GM12878 (cell line): ENCODE measurements around the gene ASMTL. TPM values are rescaled to one million over a fixed set of nuclear protein-coding genes. Genes with fewer than 3 reads are reported as not detected.

Experiments
- ATAC-seq: fragments of 200-7000 bp; cut with Tn5 transposase; 3 replicates; pipeline ENCODE4 v1.9.1; 2020; ENCODE audit warnings: mild to moderate bottlenecking, moderate library complexity
- BruUV-seq: library from RNA; stranded (reverse); fragments of 400-500 nt; replicated peaks from 2 replicates; lab custom pipeline; 2021; lab: Mats Ljungman, UMichigan
- CTCF ChIA-PET: fragments of 300-600 bp; sonication (Branson Sonifier 250); formaldehyde crosslinking; extraction: SDS; loops from one replicate; lab custom pipeline; 2021; ENCODE audit warnings: inconsistent platforms; lab: Yijun Ruan, JAX
- POLR2A ChIA-PET: fragments of 350-600 bp; formaldehyde crosslinking; extraction: SDS; loops from one replicate; lab custom pipeline; 2021; ENCODE audit warnings: inconsistent platforms; lab: Charles Lee
- RAD21 ChIA-PET: fragments of 300-600 bp; sonication (Branson Sonifier 250); formaldehyde crosslinking; loops from one replicate; lab custom pipeline; 2023; ENCODE audit warnings: antibody characterized with exemption; ENCODE audit not compliant: unreplicated experiment; lab: Charles Lee
- SMC1A ChIA-PET: fragments of 300-600 bp; sonication (Branson Sonifier 250); formaldehyde crosslinking; loops from one replicate; lab custom pipeline; 2023; ENCODE audit not compliant: unreplicated experiment, uncharacterized antibody; lab: Charles Lee
- DNase-seq: peaks from one replicate; pipeline ENCODE4 v3.0.0-alpha.2; 2011; ENCODE audit warnings: low read depth, low spot score
- FAIRE-seq: peaks from 3 replicates; lab custom pipeline; 2011; peaks lifted over from hg19 to GRCh38; lab: Jason Lieb, UNC
- H2AFZ ChIP-seq: 2 replicates; pipeline ENCODE4 v1.6.0; 2011; ENCODE audit warnings: low read depth, low read length, control low read depth; ENCODE audit not compliant: control insufficient read depth
- H3K27ac ChIP-seq: 2 replicates; pipeline ENCODE4 v1.5.1; 2011; ENCODE audit warnings: control low read depth; ENCODE audit not compliant: control insufficient read depth, insufficient read depth
- H3K27me3 ChIP-seq, 2 experiments: replicated peaks in 1 of 2; 2 replicates each; pipeline versions ENCODE4 v1.6.0 to v1.6.1; 2011; ENCODE audit warnings: low read length in 1 of 2; ENCODE audit not compliant: control insufficient read depth in 2 of 2, insufficient read depth in 2 of 2
- H3K36me3 ChIP-seq, 2 experiments: 2 replicates each; pipeline ENCODE4 v1.5.1; 2011; ENCODE audit warnings: low read length in 1 of 2; ENCODE audit not compliant: control insufficient read depth in 2 of 2, insufficient read depth in 2 of 2
- H3K4me1 ChIP-seq: 2 replicates; pipeline ENCODE4 v1.6.1; 2011; ENCODE audit warnings: mild to moderate bottlenecking, low read length, moderate library complexity, mixed read lengths; ENCODE audit not compliant: control insufficient read depth, insufficient read depth
- H3K4me2 ChIP-seq: 2 replicates; pipeline ENCODE4 v1.6.0; 2011; ENCODE audit warnings: control low read depth; ENCODE audit not compliant: control insufficient read depth, insufficient read depth
- H3K4me3 ChIP-seq: fragments of 200-600 bp; sonication (generic); 2 replicates; pipeline ENCODE4 v1.5.1; 2016
- H3K79me2 ChIP-seq: 2 replicates; pipeline ENCODE4 v1.6.0; 2011; ENCODE audit warnings: low read length; ENCODE audit not compliant: control insufficient read depth, insufficient read depth
- H3K9ac ChIP-seq: 2 replicates; pipeline ENCODE4 v1.8.0; 2011; ENCODE audit warnings: low read length, control low read depth, mixed read lengths; ENCODE audit not compliant: control insufficient read depth, insufficient read depth
- H3K9me3 ChIP-seq: replicated peaks from 3 replicates; pipeline ENCODE4 v1.5.1; 2011; ENCODE audit warnings: mild to moderate bottlenecking, low read length; ENCODE audit not compliant: control insufficient read depth, insufficient read depth
- H4K20me1 ChIP-seq: 2 replicates; pipeline ENCODE4 v1.6.0; 2011; ENCODE audit not compliant: control insufficient read depth, insufficient read depth
- FOXM1 ChIP-seq: IDR thresholded peaks from 2 replicates; pipeline ENCODE4 v1.6.1; 2012; ENCODE audit warnings: low read depth, mild to moderate bottlenecking, inconsistent platforms, low read length, moderate library complexity
- RFX5 ChIP-seq: IDR thresholded peaks from 2 replicates; pipeline ENCODE4 v1.6.1; 2011; ENCODE audit warnings: low read depth, low read length, improper control_type of control experiment
- SMARCA5 ChIP-seq: fragments of 450-650 bp; IDR thresholded peaks from 2 replicates; pipeline ENCODE4 v1.6.1; 2017; ENCODE audit warnings: mild to moderate bottlenecking
- STAT1 ChIP-seq: fragments of 450-650 bp; conservative IDR thresholded peaks from 2 replicates; pipeline ENCODE4 v1.6.1; 2014; ENCODE audit warnings: antibody characterized with exemption, mild to moderate bottlenecking
- ZNF217 ChIP-seq: fragments of 450-650 bp; IDR thresholded peaks from 2 replicates; pipeline ENCODE4 v1.6.1; 2017; ENCODE audit warnings: antibody characterized with exemption, mild to moderate bottlenecking
- ZNF24 ChIP-seq: fragments of 450-650 bp; IDR thresholded peaks from 2 replicates; pipeline ENCODE4 v1.6.1; 2017; ENCODE audit warnings: antibody characterized with exemption, mild to moderate bottlenecking
- ZNF274 ChIP-seq: IDR thresholded peaks from one replicate; pipeline ENCODE4 v1.8.0; 2011; ENCODE audit not compliant: insufficient read length, insufficient read depth
- WGBS: methylation state at CpG from one replicate; pipeline ENCODE4 v1.1.6; 2016; ENCODE audit warnings: low lambda C conversion rate; ENCODE audit not compliant: insufficient replicate concordance, insufficient coverage; ENCODE audit errors: missing lambda C conversion rate; 5-methylcytosine and 5-hydroxymethylcytosine counted together
- in situ Hi-C: fragments of 300-500 bp; cut with MboI; formaldehyde crosslinking; loops from 9 replicates; pipeline ENCODE4 v1.14.3; 2018; ENCODE audit warnings: mixed read lengths
- intact Hi-C: fragments of 100-400 bp; cut with micrococcal nuclease; formaldehyde crosslinking; loops from one replicate; pipeline ENCODE4 v1.14.2; 2022; ENCODE audit not compliant: unreplicated experiment
- polyA plus RNA-seq, 11 experiments: library from polyadenylated mRNA; depleted of rRNA in 4 of 11; unstranded in 6 of 11; stranded (reverse) in 5 of 11; fragments of >200 nt; fragmentation: Nextera tagmentation in 4 of 11; fragmentation: Illumina TruSeq in 1 of 11; extraction: Ambion mirVana in 4 of 11; extraction: Trizol in 1 of 11; gene quantifications; 1 replicate in 1 of 11; 2 replicates in 10 of 11; pipeline versions ENCODE4 v1.2.1 to v1.2.3, GENCODE V29; 2011 to 2016; ENCODE audit warnings: inconsistent platforms in 2 of 11, missing spikeins in 2 of 11, low read depth in 1 of 11
- total RNA-seq, 4 experiments: library from RNA; depleted of rRNA in 3 of 4; stranded (reverse); fragments of >200 nt in 3 of 4; fragmentation: Illumina TruSeq in 1 of 4; extraction: Trizol in 1 of 4; gene quantifications; 2 replicates each; pipeline versions ENCODE4 v1.2.1 to v1.2.3, GENCODE V29; 2013 to 2021
- TF ChIP-seq, protein P1 (sequence below): fragments of 450-650 bp; IDR thresholded peaks from 2 replicates; pipeline ENCODE4 v1.6.1; 2017; ENCODE audit warnings: mild to moderate bottlenecking

ASMTL gene
- total and polyA plus RNA-seq, 10 of the 15 experiments (the other 5 are each of a cell fraction or from before 2014, with no cell fraction given), result 1.6 to 51.9 (median 32.1) TPM

DNA sequence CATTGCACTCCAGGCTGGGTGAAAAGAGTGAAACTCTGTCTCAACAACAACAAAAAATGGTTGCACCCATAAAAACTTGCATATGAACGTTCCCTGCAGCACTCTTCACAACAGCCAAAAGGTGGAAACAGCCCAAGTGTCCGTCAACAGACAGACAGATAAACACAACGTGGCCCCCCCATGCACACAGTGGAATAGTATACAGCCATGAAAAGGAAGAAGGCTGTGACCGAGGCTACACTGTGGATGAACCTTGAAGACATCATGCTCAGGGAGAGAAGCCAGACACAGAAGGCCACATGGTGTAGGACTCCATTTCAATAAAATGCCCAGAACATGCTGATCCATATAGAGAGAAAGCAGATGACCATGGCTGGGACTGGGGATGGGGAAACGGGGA, 33.5 kb upstream of the ASMTL start:
- TF ChIP-seq ZNF24 (peak; percentile 81), ZNF217 (peak; percentile 78; the same call in 1 of the 2 replicates), FOXM1 (no peak), STAT1 (no peak), SMARCA5 (peak; percentile 72; the same call in 1 of the 2 replicates)
- H3K9ac ChIP-seq, result no peak overlapping the region
- DNase-seq, result no peak
- in situ Hi-C loops, result no loop called here
- no peak overlapping the region for H3K27ac ChIP-seq
- RAD21 ChIA-PET, result no interaction called here
- H3K79me2 ChIP-seq, result peaks cover 31% of the 10 kb centered on the region
- intact Hi-C loops, result no loop called here
- H3K36me3 ChIP-seq, result peaks cover 15 to 25% of the 10 kb centered on the region in 2 experiments; a peak in 3 of 4 replicates
- POLR2A ChIA-PET, result no interaction called here
- FAIRE-seq, result no peak
- ATAC-seq, result no peak
- H3K4me1 ChIP-seq, result peaks cover 50% of the 10 kb centered on the region
- no peak overlapping the region for H3K4me2 ChIP-seq
- H2AFZ ChIP-seq, result no peak overlapping the region
- no peak overlapping the region for H3K4me3 ChIP-seq
- no TSS peak for BruUV-seq
- CTCF ChIA-PET, result no interaction called here
- SMC1A ChIA-PET, result no interaction called here
- H3K9me3 ChIP-seq, result peaks cover 3% of the 10 kb centered on the region; the same call in 2 of the 3 replicates
- H3K27me3 ChIP-seq, result no peaks in the 10 kb centered on the region
- WGBS, result 100% methylated on average over 5 of the region's 5 CpGs
- no peaks in the 10 kb centered on the region for H4K20me1 ChIP-seq

DNA sequence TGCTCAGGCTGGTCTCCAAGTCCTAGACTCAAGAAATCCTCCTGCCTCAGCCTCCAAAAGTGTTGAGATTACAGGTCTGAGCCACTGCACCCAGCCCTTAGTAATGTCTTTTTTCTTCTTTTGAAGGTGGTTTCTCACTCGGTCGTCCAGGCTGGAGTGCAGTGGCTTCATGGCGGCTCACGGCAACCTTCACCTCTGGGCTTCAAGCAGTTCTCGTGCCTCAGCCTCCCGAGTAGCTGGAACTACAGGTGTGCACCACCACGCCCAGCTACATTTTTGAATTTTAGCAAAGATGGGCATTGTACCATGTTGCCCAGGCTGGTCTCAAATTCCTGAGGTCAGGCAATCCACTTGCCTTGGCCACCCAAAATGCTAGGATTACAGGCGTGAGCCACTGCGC, 32.3 kb upstream of the ASMTL start:
- no peak for ATAC-seq
- 0 out of 2 replicates have a peak overlapping the region, but pooled peaks have one; percentile 15 for H3K4me3 ChIP-seq
- intact Hi-C loops, result no loop called here
- H4K20me1 ChIP-seq, result no peaks in the 10 kb centered on the region
- peak overlapping the region; percentile 69; the same call in 1 of the 2 replicates for H3K9ac ChIP-seq
- peaks cover 61% of the 10 kb centered on the region for H3K4me1 ChIP-seq
- no peak overlapping the region for H2AFZ ChIP-seq
- H3K79me2 ChIP-seq, result peaks cover 35% of the 10 kb centered on the region
- no peak for TF ChIP-seq RFX5
- TF ChIP-seq, protein P1, sequence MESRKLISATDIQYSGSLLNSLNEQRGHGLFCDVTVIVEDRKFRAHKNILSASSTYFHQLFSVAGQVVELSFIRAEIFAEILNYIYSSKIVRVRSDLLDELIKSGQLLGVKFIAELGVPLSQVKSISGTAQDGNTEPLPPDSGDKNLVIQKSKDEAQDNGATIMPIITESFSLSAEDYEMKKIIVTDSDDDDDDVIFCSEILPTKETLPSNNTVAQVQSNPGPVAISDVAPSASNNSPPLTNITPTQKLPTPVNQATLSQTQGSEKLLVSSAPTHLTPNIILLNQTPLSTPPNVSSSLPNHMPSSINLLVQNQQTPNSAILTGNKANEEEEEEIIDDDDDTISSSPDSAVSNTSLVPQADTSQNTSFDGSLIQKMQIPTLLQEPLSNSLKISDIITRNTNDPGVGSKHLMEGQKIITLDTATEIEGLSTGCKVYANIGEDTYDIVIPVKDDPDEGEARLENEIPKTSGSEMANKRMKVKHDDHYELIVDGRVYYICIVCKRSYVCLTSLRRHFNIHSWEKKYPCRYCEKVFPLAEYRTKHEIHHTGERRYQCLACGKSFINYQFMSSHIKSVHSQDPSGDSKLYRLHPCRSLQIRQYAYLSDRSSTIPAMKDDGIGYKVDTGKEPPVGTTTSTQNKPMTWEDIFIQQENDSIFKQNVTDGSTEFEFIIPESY, result 0 out of 2 replicates have a peak, but pooled peaks have one; percentile 28
- no peak for TF ChIP-seq ZNF274
- peak; percentile 16; the same call in 1 of the 2 replicates for TF ChIP-seq ZNF24
- peak; percentile 78; the same call in 1 of the 2 replicates for TF ChIP-seq SMARCA5
- TF ChIP-seq, all 136 proteins: peak for 3
- peak overlapping the region; percentile 44; the same call in 1 of the 2 replicates for H3K4me2 ChIP-seq
- POLR2A ChIA-PET, result no interaction called here
- RAD21 ChIA-PET, result no interaction called here
- peaks cover 4% of the 10 kb centered on the region for H3K9me3 ChIP-seq
- in situ Hi-C loops, result no loop called here
- BruUV-seq, result no TSS peak
- CTCF ChIA-PET, result no interaction called here
- H3K36me3 ChIP-seq, result peaks cover 15 to 25% of the 10 kb centered on the region in 2 experiments; a peak in 3 of 4 replicates
- SMC1A ChIA-PET, result no interaction called here
- H3K27ac ChIP-seq, result peak overlapping the region; percentile 98
- FAIRE-seq, result no peak
- no peak for DNase-seq
- whole genome bisulfite sequencing, result 73% methylated on average over 9 of the region's 9 CpGs
- H3K27me3 ChIP-seq, result no peaks in the 10 kb centered on the region
